Fibroblast of pulmonary artery (primary cell): ENCODE measurements around the gene PAPPA.

Experiments used
- DNase-seq: peaks from one replicate; pipeline ENCODE4 v3.0.0-alpha.2; 2010; ENCODE audit warnings: low read depth
- H3K4me3 ChIP-seq: replicated peaks from 2 replicates; pipeline ENCODE4 v1.5.1; 2011; ENCODE audit warnings: low read depth, mild to moderate bottlenecking, control low read depth, low read length, moderate library complexity
- TF ChIP-seq, protein P1 (sequence below): IDR thresholded peaks from 2 replicates; pipeline ENCODE4 v1.5.1; 2011; ENCODE audit warnings: mild to moderate bottlenecking, control low read depth, low read length, inconsistent platforms; ENCODE audit errors: missing control alignments

PAPPA gene

DNA sequence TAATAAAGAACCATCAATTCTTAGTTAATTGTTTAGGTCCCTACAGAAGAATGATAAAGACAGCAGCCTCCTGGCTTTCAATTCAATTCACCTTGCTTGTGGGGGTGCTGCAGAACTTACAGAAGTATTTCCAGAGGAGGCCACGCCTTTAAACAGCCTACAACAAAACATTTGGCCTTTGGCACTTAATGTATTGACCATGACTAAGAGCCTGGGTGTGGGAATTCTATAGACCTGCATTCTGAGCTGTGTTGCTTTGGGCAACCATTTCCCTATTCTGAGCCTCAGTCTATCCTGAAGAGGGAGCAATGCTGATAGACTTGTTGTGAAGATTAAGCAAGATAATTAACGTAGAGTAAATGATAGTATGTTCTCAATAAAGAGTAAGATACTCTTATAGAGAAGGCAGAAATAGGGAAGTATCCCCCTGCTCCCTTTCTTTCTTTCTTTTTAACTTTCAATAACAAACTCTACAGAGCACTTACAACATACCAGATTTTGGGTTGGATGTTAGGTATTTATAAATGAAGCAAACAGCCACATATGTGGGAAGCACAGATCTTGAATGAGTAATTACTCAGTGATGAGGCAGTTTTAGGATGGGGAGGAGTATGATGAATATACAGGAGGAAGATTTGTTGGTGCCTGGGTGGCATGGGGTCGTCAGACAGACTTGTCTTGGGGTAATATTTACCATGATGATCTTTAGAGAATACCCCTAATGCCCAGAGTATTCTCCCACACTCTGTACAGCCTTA lies 28.4 kb downstream of the PAPPA start:
- no peak for DNase-seq
- TF ChIP-seq, protein P1, sequence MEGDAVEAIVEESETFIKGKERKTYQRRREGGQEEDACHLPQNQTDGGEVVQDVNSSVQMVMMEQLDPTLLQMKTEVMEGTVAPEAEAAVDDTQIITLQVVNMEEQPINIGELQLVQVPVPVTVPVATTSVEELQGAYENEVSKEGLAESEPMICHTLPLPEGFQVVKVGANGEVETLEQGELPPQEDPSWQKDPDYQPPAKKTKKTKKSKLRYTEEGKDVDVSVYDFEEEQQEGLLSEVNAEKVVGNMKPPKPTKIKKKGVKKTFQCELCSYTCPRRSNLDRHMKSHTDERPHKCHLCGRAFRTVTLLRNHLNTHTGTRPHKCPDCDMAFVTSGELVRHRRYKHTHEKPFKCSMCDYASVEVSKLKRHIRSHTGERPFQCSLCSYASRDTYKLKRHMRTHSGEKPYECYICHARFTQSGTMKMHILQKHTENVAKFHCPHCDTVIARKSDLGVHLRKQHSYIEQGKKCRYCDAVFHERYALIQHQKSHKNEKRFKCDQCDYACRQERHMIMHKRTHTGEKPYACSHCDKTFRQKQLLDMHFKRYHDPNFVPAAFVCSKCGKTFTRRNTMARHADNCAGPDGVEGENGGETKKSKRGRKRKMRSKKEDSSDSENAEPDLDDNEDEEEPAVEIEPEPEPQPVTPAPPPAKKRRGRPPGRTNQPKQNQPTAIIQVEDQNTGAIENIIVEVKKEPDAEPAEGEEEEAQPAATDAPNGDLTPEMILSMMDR = no peak
- H3K4me3 ChIP-seq = no peak overlapping the region

GRCh38 chr9:116182876-116183275 lies 29.3 kb downstream of the PAPPA start:
- TF ChIP-seq, protein P1 = no peak
- no peak overlapping the region for H3K4me3 ChIP-seq
- DNase-seq = no peak

DNA sequence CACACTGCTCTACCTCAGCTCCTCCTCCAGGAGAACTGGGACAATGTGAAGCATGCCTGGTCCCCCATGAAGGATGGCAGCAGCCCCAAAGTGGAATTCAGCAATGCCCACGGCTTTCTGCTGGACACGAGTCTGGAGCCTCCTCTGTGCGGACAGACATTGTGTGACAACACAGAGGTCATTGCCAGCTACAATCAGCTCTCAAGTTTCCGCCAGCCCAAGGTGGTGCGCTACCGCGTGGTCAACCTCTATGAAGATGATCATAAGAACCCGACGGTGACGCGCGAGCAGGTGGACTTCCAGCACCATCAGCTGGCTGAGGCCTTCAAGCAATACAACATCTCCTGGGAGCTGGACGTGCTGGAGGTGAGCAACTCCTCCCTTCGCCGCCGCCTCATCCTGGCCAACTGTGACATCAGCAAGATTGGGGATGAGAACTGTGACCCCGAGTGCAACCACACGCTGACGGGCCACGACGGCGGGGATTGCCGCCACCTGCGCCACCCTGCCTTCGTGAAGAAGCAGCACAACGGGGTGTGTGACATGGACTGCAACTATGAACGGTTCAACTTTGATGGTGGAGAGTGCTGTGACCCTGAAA lies 34.1 kb downstream of the PAPPA start:
- TF ChIP-seq, protein P1 = no peak
- DNase-seq = no peak
- H3K4me3 ChIP-seq = no peak overlapping the region

GRCh38 chr9:116189683-116190082 lies 36.1 kb downstream of the PAPPA start:
- TF ChIP-seq, protein P1 = no peak
- no peak overlapping the region for H3K4me3 ChIP-seq
- no peak for DNase-seq

DNA sequence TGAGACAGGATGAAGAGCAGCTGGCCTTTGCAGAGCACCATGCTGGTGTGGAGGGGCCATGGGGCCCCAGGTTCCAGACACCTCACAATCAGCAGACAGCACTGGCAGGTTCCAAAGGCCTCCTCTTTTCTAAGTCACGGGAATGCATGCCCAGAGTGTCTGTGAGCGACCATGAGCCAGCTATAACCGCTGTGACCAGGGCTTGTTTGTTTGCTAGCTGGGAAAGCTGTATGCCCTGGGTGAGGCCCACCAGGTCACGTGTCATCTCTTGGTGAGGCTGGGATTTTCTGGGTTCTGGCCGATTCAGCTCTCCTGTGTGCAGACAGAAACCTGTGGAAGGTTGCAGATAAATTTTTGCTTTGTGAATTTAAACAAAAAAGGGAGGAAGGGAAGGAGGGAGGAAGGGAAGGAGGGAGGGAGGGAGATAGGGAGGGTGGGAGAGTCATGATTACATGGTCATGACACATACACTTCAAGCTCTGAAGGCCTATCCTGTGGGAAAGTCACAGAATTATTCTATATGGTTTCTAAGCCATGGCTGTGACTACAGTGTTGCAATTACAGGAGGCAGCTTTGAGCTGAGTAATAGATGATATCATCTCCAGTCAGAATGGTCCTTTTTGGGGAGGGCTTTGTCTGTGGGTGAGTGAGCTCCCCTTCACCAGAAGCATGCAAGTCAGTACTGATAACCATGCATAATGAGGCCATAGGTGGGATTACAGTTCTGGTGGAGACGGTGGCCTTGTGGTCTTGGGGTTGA lies 37.2 kb downstream of the PAPPA start:
- TF ChIP-seq, protein P1 = no peak
- DNase-seq = peak; percentile 89
- H3K4me3 ChIP-seq = no peak overlapping the region

DNA sequence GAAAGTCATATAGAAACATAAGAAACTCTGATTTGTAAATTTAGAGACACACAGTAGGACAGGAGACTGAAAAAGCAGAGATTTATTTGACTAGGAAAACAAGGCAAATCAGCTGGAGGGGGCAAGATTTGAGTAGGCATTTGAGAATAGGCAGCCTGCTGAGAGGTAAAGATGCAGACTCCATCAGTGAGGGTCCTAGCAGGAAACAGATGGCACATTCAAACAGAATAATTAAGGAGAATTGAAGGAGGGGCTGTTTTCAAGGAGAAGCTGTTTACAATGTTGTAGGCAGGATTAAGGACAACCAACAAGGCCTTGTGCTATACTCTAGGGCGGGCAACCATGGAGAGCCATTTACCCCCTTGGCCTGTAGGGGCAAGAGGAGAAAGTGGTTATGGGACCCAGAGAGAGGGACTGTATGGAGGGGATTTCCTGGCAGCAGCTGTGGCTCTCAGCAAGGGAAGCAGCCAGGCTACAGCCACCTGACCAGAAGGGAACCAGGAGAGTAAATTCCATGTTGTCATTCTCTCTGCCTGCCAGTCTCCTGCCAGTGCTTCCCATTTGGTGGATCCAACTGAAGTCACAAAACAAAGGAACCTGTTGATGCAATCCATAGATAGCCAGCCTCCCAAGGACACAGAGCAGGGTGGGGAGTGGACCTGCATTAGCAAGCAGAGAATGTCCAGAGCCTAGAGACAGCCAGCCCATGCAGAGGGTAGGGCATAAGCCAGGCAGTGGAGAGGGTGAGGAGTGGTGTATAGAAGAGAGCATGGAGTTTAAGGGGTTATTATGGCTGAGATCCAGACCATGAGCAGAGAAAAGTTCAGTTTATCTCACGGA lies 38.2 kb downstream of the PAPPA start:
- DNase-seq = no peak
- no peak overlapping the region for H3K4me3 ChIP-seq
- TF ChIP-seq, protein P1 = no peak
